HG02588 (cell line): ENCODE measurements around the gene FAM181B.
A peak's percentile ranks its signal among the peaks of the same experiment; 100 is the strongest.

Source experiments
- ATAC-seq: cut with Tn5 transposase; IDR thresholded peaks from one replicate; pipeline ENCODE4 v1.9.1; 2021; ENCODE audit warnings: mild to moderate bottlenecking, moderate library complexity; ENCODE audit not compliant: unreplicated experiment

FAM181B gene, protein sequence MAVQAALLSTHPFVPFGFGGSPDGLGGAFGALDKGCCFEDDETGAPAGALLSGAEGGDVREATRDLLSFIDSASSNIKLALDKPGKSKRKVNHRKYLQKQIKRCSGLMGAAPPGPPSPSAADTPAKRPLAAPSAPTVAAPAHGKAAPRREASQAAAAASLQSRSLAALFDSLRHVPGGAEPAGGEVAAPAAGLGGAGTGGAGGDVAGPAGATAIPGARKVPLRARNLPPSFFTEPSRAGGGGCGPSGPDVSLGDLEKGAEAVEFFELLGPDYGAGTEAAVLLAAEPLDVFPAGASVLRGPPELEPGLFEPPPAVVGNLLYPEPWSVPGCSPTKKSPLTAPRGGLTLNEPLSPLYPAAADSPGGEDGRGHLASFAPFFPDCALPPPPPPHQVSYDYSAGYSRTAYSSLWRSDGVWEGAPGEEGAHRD

DNA sequence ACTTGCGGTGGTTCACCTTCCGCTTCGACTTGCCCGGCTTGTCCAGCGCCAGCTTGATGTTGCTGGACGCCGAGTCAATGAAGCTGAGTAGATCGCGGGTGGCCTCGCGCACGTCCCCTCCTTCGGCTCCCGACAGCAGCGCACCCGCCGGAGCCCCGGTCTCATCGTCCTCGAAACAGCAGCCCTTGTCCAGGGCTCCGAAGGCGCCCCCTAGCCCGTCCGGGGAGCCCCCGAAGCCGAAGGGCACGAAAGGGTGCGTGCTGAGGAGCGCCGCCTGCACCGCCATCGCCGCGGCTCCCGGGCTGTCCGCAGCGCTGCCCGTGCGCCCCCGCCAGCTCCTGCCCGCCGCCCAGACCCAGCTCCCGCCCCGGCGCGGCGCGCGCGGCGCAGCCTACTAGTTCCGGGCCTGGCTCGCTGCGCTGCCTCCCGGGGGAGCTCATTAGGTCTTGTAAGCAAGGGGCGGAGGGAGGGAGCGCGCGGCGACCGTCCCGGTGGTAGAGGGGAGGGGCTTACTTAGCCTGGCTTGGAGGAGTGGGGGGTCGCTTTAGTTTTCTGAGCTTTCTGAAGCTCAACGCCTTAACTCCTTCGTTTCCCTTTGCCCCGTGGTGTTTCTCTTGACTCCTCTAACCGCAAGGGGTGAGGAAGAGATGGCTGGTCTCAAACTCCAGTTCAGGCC is at the start of gene FAM181B:
Gene FAM181B (minus strand): TSS at position 421 of the 676 bp plus-strand sequence. CDS start 135 bp downstream, at position 286.
- ATAC-seq, result no peak

DNA sequence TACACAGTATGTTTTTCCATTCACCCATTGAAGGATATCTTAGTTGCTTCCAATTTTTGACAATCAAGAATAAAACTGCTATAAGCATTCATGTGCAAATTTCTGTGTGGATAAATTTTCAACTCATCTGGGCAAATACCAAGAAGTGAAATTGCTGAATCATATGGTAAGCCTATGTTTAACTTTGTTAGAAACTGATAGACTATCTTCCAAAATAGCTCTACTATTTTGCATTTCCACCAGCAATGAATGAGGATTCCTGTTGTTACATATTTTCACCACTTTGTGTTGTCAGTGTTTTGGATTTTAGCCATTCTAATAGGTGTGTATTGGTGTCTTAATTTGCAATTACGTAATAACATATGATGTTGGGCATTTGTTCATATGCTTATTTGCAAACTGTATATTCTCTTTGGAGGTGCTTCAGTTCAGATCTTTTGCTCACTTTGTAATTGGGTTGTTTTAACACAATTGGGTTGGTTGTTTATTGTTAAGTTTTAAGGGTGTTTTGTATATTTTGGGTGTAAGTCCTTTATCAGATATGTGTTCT is 49.2 kb upstream of the FAM181B start:
- ATAC-seq, result no peak

DNA sequence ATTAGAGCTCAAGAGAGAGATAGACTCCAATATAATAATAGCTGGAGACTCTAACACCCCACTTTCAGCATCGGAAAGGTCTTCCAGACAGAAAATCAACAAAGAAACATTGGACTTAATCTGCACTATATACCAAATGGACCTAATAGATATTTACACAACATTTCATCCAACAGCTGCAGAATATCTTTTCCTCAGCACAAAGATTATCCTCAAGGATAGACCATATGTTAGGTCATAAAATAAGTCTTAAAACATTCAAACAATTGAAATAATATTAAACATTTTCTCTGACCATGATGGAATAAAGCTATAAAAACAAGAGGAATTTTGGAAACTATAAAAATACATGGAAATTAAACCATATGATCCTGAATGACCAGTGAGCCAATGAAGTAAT is 45.1 kb upstream of the FAM181B start:
- ATAC-seq, result no peak

DNA sequence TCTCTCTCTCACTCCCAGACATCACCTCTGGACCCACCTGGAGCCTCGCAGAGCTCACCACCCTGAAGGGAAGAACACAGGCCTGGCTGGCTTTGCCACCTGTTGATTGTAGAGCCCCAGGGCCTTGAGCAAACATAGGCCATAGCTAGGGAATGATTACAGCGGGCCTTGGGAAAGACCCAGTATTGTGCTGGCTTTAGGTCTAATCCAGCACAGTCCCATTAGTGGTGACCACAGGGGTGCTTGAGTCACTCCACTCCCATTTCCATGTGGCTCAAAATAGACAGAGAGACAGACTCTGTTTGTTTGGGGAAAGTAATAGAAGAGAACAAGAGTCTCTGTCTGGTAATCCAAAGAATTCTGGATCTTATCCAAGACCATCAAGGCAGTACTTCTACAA is 42.7 kb upstream of the FAM181B start:
- no peak for ATAC-seq

DNA sequence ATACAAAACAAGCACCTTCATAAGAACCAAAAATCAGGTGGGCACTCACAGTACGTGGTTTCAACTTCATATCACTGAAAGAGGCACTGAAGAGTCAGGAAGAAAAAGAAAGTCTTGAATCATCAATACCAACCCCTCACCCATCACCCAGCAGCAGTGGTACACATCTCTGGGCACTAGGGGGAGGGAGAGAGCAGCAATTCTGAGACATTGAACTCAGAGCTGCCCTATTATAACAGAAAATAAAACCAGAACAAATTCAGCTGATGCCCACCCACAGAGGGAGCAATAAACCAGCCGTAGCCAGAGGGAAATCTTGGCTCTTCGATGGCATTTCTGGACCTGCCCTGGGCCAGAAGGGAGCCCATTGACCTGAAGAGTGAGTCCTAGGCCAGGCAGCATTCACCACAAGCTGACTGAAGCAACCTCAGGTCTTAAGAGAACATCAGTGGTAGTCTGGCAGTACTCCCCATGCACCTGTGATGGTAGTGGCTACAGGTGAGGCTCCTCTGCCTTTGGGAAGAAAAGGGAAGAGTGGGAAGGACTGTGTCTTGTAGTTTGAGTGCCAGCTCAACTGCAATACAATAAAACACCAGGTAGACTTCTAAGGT is 42.2 kb upstream of the FAM181B start:
- ATAC-seq, result peak; percentile 99

DNA sequence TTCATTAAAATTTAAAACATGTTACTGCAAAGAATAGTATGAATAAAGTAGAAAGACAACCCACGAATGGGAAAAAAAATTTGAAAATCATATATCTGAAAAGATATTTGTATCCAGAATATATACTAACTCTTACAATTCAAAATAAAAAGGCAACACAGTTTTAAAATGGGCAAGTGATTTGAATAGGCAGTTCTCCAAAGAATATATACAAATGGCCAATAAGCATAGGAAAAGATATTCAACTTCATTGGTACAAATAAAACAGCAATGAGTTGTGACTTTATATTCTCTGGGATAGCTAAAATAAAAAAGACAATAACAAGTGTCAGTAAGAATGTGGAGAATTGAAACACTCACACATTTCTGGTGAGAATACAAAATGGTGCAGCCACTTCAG is 41.6 kb upstream of the FAM181B start:
- ATAC-seq, result no peak

DNA sequence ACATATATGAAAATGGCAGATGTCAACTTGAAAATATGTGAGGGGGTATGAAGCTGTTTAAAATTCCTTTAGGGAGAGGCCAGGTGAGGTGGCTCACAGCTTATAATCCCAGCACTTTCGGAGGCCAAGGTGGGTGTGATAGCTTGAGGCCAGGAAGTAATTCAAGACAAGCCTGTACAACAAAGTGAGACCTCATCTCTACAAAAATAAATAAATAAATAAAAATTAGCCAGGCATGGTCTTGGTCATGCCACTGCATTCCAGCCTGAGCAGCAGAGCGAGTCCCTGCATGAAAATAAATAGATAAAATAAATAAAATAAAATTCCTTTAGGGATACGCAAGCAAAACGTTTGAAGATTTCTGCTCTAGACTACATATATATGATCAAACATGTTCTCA is 38.1 kb upstream of the FAM181B start:
- ATAC-seq, result no peak

DNA sequence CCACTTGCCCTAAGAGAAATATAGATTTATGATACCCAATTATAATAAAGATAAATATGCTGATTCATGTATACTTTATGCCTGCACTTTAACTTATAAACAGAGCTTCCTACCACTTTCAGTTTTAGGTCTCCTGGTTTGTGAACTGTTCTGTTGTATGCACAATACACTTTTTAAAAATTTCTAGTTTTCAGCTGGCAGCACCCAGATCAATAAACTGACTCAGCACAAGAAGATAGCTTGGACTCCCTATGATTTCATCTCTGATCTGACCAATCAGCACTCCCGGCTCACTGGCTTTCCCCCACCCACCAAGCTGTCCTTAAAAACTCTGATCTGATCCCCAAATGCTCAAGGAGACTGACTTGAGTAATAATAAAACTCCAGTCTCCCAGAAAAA is 33.5 kb upstream of the FAM181B start:
- ATAC-seq, result no peak

DNA sequence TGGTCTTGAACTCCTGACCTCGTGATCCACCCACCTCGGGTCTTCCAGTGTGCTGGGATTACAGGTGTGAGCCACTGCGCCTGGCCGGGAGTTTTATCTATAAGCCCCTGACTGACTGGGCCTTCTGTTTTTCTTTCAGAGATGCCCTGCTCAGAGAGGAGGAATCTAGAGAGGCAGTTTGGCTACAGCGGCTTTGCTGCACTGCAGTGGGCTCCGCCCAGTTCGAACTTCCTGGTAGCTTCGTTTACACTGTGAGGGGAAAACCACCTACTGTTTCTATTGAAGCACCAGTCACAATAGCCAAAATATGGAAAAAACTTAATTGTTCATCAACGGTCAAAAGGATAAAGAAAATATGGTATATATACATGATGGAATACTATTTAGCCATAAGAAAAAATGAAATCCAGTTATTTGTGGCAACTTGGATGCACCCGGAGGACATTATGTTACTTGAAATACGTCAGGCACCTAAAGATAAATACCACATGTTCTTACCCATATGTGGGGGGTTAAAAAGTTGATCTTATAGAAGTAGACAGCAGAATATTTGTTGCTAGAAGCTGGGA is 31.9 kb upstream of the FAM181B start:
- ATAC-seq, result no peak

DNA sequence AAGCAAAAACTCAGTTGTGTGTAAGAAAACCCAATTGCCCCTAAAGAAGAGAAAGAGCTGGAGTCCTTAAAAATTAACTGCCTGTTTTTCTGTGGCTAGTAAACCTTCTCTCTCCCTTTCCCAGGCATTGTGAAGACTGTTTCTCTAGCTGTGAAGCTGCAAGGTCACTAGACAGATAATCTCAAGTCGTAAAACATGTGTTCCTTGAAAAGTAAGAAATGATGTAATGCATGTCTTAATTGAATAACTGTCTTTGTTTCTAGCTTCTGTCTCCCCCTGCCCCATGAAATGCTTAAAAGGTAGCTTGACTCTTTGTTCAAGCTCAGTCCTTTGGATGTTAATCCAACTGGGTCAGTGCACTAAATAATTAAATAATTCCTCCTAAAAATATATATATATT is 29.5 kb upstream of the FAM181B start:
- no peak for ATAC-seq

DNA sequence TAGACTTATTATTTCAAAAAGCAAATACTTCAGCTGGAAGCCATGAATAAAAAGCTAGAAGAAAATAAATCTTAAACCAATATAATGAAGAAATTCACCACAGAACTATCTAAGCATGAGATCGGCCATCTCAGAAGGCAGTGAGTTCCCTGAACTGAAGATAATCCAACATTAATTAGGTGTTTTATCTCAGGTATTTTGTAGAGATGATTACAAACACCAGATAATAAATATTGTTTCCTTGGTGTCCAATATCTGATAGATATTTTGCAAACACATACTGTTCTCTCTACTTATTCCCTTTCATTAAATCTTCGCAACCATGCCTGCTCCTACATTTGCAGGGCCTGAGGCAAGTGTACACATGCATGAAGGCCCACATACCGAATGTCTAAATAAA is 26.0 kb upstream of the FAM181B start:
- ATAC-seq, result no peak

DNA sequence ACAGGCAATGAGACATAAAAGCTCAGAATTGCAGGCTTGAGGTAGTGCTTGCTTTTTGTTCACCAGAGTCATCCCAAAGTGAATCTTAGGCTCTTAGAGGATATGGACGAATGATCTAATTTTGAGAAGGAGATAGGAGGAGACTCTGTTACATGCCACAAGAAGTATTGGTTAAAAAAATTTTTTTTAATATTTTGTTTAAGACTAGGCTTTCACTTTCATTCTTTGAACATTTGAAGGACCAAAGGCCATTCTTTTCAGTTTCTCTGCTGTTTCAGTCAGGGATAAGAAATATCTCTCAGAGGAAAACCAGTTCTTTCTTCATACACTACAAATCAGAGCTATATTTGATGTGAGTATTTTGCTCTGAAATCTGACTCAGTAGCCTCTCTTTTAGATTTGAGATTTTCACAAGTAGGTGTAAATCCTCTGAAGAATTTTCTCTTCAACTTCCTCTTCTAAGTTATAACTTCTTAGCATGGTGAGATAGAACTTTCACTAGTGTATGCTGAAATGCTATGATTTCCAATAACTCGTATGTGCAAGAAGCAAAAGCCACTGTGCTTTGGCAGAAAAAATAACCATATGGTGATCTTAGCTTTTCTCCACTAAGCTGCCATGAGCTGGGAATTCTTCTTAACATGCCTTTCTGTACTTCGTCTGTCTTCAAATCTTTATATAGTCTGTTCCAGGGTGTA is 24.1 kb upstream of the FAM181B start:
- ATAC-seq, result no peak

DNA sequence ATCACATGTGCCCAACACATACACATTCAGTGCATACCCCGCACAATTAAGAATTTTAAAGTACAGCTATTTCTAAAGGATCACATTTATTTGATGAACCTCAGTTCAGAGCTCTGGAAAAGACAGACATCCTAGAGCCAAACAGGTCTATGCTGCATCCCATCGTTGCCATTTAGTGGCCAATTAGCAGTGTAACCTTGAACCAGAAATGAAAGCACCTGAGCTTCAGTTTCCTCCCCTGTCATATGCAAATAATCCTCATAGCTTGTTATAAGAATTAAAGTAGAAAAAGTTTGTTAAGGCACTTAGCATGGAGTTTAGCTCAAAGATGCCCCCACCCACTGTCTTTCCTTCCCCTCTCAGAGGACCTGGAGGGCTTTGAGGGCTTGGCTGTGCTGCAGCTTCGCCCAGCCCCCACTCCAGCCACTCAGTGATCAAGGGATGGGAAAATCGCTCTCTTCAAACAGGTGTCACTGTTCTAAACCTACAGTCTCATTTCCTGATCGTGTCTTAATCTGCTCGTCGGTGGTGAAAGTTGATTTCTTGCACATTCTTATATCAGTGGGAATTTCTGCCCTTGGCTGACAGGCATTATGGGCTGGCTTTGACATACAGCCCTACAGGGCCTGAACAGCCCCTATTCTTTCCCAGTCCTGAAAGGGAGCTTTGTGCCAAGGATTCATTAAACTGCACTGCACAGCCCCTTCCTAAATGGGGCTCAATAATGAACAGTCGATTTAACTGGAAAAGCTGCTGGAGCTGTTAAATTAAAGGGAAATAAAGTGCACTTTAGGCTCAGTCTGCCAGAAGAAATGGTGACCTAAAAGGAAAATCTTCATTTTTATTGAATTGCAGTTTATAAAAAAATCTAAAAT is 23.3 kb upstream of the FAM181B start:
- no peak for ATAC-seq

DNA sequence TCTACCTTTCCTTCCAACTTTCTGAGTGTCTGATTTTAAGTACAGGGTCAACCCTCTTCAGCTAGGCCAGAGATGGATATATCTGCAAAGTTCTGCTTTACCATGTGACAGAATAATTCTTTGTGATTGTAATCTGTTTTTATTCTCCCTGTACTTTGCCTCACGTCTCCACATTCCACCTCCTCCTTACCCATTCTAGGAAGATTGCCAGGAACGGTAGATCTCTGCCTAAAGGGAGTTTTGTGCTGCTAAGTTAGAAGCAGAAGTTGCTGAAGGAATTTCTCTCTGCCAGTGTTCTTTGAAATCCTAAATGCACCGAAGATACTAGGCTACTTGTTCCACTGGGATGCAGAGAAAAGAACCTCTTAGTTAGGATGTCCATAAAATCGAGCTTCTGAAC is 20.7 kb upstream of the FAM181B start:
- ATAC-seq, result no peak

DNA sequence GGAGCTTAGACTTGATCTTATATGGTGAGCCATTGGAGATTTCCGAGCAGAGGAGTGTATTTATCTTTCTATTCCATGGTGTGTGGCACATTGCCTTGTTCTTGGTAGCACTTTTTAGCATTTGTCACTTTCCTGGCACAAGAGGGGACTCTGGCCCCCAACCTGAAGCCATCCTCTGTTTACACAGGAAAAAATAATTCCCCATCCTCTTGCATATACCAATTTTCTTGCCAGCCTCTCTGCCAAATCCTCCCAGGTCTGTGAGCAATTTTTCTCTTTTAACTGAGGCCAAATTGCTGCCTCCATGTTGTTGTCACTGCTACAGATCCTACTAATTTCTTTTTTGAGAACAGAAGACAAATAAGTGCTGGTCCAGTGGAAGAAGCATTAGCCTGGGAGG is 20.3 kb upstream of the FAM181B start:
- ATAC-seq, result no peak

DNA sequence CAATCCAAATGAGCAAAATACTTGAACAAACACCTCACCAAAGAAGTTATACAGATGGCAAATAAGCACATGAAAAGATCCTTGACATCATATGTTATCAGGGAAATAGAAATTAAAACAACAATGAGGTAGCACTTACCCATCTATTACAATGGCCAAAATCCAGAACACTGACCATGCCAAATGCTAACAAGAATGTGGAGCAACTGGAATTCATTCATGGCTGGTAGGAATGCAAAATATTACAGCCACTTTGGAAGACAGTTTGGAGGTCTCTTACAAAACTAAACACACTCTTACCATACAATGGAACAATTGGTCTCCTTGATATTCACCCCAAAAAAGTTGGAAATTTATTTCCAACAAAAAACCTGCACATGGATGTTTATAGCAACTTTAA is 19.1 kb upstream of the FAM181B start:
- no peak for ATAC-seq

DNA sequence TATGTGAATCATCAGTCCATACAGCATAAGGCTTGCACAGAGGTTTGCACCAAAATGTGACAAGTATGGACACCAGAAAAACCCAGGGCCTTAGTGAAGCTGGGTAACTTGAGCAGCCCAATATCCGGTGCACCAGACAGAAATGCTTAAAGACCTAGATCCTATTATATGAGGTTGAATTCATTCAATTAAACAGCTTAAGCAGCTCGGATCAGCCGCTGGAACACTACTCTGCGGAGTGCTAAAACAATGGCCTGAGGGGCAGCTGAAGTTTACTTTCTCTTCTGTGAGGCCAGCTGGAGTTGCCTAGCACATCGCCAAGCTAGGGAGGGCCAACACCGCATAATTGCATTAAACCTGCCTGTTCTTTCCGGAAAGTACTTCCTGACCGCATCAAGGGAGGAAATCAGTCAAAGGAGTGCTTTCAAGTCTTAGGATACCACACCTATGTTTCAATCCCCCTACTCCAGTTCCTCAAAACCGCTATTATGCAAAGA is 17.0 kb upstream of the FAM181B start:
- peak; percentile 55 for ATAC-seq

DNA sequence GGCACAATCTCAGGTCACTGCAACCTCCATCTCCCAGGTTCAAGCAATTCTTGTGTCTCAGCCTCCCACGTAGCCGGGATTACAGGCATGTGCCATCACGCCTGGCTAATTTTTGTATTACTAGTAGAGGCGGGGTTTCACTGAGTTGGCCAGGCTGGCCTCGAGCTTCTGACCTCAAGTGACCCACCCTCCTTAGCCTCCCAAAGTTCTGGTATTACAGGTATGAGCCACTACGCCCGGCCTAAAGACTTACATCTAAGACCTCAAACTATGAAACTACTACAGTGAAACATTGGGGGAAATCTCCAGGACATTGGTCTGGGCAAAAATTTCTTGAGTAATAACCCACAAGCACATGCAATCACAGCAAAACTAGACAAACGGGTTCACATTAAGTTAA is 13.8 kb upstream of the FAM181B start:
- no peak for ATAC-seq

DNA sequence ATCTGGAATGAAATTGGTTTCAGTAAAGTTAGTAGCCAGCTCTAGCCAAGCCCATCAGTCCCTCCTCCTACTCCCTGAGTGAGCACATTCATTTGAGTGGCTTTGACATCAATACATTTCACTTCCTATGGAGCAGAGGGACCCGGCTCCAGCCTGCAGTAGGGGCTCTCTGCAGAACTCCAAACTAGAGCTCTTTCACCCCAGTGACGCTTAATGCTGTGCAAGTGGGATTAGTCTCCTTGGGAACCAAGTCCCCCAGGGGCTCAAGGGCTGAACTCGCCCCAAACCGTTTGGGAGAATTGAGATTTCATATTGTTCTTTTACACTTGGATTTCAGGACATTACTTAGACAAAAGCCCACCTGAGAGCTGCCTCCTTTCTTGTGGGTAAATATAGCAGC is 4.4 kb upstream of the FAM181B start:
- no peak for ATAC-seq

DNA sequence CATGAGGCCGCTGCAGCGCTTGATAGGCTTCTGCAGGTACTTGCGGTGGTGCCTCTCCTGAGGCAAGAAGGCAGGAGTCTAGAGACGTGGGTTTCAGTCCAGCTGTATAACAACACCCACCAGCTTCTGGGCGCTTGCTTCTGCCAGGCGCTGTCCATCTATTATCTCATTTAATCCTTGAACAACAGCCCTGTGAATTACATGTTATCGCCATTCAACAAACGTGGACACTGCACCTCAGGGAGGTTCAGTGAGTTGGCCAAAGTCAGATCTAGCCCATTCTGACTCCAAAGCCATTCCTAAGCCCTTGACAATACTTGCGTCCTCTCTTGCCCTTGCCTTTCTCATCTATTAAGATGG is 436 bp upstream of the FAM181B start:
- no peak for ATAC-seq
